Hematopoietic multipotent progenitor cell treated with erythropoietin and hydrocortisone succinate and interleukin-3 and kit ligand, for 8 days (in vitro differentiated cells): ENCODE data around the gene SOX13.

Experiments
- DNase-seq: peaks from one replicate; pipeline ENCODE4 v3.0.0-alpha.2; 2015

Gene SOX13

DNA sequence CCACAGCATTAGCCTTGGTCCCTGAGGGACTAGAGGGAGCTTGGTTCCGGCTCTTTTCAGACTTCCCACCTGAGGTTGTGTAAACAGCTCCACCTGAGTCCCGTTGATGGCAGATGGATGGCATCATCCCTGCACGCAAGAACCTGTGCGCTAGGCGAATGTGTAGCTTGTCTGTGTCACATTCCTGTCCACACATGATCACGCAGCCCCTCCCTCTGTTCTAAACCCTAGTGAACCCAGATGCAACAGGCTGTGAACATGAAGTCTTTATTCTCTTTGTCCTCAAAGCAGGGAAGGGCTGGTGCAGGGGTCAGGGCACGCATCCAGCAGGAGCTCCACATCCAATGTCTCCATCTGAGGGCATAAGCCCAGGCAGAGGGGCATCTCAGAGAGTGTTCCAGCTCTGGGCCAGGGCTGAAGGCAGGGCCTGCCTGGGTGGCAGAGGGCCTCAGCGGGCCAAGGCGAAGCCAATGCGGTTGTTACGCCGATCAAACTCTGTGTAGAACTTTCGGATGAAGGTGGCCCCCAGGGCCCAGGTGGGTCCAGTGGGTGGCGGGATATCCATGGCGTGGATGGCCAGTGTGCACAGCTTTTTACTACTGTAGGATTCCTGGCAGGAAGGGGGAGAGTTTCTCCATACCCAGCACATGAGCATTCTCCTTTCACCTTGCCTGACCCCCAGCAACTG lies 81.8 kb downstream of the SOX13 start:
- no peak for DNase-seq

DNA sequence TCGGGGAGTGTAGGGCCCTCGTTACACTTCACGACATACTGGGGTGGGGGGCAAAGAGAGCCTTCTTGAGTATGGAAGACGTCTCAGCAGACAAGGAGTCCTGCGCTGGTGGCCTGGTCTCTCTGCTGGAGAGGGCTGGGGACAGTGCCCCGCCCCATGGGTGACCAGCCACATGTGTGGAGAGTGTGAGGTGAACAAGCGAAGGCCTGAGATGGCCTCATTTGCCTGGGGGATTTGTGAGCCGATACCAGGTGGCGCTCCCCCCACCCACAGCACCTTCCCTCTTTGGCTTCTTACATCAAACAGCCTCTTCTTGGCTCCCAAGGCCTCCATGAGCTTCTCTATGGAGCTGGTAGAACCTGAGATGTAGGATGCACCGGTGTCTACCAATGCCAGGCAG lies 83.0 kb downstream of the SOX13 start:
- DNase-seq, result no peak

DNA sequence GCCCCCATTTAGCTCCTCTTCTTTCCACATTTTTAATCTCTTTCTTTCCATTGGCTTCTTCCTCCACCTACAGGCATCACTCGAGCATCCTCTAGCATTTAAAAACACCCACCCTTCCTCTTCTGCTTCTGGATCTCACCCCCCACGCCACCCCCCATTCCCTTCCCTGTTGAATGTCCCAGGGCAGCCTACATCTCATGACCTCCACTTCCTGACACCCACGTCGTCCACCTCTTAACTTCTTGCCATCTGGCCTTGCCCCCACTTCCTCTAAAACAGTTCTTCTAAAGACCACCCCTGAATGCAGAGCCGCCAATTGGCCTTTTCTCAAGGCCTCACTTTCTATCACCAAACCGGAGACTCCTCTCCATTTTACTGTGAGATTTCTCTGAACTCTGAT lies 85.0 kb downstream of the SOX13 start:
- DNase-seq, result no peak

DNA sequence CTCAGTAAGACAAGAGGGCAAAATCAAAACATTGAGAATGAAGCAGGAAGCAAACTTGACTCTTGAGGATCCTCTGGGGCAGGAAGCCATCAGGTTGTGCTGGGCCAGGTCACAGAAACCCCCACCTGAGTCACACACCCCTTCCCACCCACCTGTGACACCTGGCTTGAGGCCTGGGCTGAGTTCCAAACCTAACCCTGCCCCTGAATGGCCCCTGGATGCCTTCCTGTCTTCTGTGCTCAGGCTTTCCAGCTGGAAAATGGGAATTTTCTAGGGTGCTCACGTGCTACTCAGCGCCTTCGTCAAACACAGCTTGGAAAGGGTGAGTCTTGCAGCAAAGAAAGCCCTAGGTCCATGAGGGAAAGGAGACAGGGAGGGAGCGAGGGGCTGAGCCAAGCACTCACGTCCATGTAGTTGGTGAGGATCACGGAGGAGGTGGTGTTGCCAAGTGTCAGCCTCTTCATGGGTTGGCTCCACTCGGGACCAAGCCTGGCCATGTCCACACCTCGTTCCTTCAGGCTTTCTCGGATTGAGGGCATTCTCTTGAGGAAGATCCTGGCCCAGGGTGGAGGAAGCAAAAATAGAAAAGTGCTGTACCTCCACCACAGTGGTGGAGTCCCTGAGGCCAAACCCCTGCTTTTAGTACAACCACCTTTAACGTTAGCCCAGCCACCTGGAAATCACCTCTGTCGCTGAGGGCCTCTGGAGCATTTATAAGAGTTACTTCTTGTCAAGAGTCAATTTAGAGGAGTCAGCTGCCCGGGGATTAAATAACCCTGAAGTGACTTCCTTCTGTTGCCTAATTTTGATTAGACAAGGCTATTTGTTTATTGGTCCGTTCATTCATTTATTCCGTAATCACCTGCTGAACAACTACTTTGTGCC lies 88.9 kb downstream of the SOX13 start:
- DNase-seq, result no peak

DNA sequence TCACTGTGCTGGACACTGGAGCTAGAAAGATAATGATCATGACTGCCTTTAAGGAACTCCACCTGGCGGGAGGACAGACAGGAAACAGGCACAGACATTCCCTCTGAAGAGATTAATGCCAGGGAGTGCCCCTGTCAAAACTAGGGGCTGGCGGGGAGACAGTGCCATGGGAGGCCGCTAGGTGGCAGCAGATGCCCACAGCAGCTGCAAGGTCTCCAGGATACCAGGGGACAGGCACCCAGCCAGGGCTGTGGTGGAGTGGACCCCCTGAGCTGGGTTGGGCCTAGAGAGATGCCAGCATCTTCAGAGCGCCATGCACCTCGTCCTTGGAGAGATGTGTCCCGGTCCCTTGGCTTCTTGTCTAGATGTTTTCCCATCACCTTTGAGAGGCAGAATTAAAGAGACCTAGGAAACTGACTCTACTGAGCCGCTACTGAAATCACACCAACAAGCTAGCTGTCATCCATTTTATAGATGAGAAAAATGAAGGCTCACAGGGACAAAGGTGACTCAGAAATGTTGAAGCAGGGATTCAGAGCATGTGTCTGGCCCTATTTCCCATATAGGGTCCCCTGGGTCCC lies 89.7 kb downstream of the SOX13 start:
- DNase-seq, result peak; percentile 73

DNA sequence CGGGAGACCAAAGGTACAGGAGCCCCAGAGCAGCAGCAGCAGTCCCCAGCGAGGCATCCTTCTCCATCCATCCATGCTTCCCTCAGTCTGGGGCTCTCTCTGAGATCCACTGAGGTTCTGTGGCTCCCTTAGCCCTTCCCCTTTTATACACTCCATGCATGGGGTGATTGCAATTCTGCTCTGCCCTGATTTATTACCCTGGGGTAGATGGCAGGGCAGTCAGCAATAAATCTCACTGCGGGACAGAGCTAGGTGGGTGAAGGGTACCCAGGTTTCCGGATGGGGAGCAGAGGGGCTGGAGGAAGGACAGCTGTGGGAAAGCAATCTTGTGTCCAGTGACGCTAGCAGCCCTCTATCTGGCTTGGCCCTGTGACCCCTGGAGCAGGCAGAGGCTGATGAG lies 93.3 kb downstream of the SOX13 start, which contains the start of gene REN:
TSS of gene REN (minus strand) at position 119 of the 400 bp plus-strand sequence. CDS start at position 75, 44 bp downstream.
- DNase-seq, result no peak

DNA sequence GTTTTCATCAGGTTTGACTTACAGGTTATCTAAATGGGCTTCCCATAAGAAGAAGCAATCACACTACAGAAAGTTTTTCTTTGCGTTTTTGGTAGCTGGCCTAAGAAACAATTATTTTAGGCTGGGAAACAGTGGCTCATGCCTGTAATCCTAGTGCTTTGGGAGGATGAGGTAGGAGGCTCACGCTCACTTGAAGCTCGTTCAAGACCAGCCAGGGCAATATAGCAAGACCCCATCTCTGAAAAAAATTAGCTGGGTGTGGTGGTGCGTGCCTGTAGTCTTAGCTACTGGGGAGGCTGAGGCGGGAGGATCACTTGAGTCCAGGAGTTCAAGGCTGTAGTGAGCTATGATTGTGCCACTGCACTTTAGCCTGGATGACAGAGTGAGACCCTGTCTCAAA lies 94.8 kb downstream of the SOX13 start:
- DNase-seq, result no peak

DNA sequence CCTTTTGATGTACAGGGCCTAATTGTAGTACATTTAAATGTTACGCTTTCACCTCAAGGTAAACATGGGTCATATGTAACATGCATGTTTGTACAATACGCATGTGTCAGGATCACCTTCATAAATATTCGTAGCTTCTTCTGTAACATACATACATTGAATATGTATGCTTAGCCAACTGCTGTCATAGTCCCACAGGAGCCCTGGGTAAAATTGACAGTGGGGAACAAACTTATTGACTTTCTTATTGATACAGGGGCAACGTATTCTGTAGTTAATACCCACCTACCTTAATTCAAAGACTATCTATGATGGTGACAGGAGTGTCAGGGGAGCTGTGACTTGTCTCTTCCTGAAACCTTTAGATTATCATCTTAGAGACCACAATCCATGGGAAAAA lies 96.9 kb downstream of the SOX13 start:
- DNase-seq, result no peak

DNA sequence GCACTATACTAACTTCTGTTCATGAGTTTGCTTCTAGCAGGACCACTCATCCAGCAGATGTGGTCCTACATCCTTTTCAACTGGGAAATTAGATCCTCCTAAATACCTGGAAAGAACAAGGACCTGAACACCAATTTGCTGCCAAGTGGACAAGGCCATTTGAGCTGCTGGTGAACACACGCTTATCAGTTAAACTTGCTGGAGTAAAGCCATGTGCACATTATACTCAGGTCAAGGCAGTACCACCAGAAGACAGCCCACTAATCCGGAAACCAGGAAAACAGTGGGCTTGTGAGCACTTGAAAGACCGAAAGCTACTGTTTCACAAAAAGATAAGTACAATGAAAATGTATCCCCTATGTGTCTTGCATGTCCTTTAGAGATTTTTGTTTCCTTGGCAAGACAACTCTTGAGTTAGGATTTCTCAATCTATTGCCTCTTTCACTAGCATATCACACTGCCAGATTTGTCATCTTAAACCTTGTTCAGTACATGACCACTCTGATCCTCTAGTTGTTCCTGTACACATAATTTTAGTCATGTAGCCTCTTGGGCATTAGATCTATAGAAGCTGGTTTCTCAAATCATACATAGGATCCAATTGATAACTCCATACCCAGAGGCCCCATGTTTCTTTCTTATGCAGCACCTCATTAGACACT lies 97.7 kb downstream of the SOX13 start:
- no peak for DNase-seq

DNA sequence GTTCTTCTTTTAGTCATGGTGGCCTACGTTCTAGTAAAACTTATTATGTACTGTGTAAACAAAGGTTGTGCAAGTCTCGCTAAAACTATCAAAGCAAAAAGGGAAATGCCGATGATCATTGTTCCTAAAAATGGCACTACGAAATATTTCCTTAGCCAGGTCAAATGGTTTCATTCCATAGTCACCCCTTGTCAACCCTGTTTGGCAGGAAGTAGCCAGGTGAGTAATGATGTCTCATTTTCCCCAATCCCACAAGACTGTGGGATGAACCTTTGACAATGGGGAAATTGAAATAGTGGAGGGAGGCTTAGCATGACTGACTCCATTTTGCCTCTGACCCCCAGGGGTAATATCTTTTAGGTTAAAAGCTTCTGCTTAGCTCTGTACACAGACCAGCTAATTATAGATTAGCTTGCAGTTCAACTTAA lies 98.8 kb downstream of the SOX13 start:
- no peak for DNase-seq

DNA sequence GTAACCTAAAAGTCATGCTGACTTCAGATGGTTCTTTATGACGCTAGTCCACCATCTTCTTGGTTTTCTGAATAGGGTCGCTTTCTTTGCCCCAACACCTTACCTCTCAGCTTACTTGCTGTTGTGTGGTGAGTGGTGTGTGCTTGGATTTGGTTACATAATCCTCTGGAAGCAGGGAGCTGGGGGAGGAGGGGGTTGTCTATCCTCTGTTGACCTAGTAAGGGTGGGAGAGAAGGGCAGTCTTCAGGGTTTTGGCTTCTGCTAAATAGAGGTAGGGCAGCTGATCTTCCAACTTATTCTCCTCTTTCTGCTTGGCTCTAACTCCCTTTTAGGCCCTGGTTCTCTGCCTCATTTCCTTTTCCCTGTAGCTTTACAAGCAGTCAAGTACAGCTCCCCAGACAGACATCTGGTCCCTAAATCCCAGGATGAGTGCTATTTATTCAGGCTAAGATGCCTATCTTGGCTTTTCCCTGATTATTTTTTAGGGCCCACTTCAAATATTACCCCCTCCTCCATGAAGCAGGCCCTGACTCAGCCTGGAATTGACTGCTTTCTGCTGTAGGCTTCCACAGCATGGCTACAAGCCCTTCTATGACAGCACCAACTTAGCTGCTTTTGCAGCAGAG lies 99.6 kb downstream of the SOX13 start:
- DNase-seq, result no peak

DNA sequence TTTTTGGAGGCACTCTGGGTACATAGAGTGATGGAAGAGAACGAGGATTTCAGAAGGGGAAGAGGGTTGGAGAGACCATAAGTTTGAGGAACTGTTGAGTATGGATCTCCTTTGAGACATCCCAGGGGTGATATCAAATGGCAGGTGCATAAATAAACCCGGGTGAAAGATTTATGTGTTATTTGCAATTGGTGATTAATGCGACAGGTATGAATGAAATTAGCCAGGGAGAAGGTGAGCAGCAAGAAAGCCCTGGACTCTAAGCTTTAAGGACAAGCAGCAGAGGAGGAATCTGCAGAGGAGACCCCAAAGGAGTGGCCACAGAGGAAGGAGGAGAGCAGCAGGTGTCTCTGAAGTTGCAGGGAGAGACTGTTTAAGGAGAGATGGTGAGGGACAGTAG lies 102.0 kb downstream of the SOX13 start:
- no peak for DNase-seq

DNA sequence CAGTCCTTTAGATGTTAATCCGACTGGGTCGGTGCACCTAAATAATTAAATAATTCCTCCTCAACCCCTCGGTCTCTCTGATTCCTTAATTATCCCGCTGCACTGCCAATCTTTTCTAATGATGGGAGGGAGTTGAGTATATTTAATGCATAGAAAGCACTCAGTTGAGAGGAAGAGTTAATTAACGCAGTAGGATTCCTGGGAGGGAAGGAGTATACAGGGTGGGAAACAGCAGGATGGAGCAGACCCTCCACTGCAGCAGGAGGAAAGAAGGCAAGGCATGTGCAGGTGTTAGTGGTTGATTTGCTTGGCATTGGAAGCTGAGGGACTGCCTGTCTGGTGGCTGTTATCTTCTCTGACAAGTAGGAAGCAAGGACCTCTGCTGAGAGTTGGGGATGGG lies 103.1 kb downstream of the SOX13 start:
- DNase-seq, result no peak

DNA sequence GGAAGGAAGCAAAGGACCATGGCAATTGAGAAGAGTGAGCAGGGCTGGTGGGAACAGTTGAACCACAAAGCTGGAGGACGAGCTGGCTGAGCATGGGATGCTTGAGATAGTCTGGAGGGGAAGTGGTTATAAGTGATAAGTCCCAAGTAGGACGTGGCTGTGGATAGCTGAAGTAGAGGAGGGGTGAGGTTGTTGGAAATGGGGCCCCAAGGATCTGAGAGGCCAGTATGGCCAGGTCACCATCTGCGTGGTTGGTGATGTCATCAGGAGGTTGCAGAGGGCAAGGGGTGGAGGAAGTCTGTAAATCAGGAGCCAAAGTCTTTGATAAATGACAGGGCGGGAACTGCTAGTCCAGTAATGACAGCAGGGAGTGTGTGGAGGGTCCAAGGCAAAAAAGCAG lies 104.2 kb downstream of the SOX13 start:
- DNase-seq, result peak; percentile 84
